HepG2 (cell line): ENCODE measurements around the gene ABAT. TPM values are rescaled to one million over a fixed set of nuclear protein-coding genes. Genes with fewer than 3 reads are reported as not detected.

Experiments
- ATF4 ChIP-seq, 2 experiments: fragments of 450-650 bp in 1 of 2; sonication (generic) in 1 of 2; formaldehyde crosslinking; IDR thresholded peaks; 2 replicates each; pipeline versions ENCODE4 v1.5.0 to v1.8.0; 2020 to 2022; ENCODE audit warnings: mild to moderate bottlenecking in 1 of 2, missing genetic modification reagents in 1 of 2
- CHD2 ChIP-seq: IDR thresholded peaks from 2 replicates; pipeline ENCODE4 v1.6.1; 2011; ENCODE audit warnings: low read depth, low read length, improper control_type of control experiment
- EP300 ChIP-seq, 3 experiments: sonication (generic) in 1 of 3; formaldehyde crosslinking in 1 of 3; IDR thresholded peaks; 2 replicates each; pipeline versions ENCODE4 v1.5.1 to v1.6.1; 2011 to 2020; ENCODE audit warnings: low read depth in 2 of 3, low read length in 2 of 3, borderline replicate concordance in 1 of 3, improper control_type of control experiment in 1 of 3, mild to moderate bottlenecking in 1 of 3, missing genetic modification reagents in 1 of 3, moderate library complexity in 1 of 3
- KDM5B ChIP-seq: sonication (generic); formaldehyde crosslinking; IDR thresholded peaks from 2 replicates; pipeline ENCODE4 v1.4.0; 2020; ENCODE audit warnings: missing genetic modification reagents, mild to moderate bottlenecking, borderline replicate concordance
- KLF6 ChIP-seq: IDR thresholded peaks from 2 replicates; pipeline ENCODE4 v1.8.0; 2016; ENCODE audit warnings: missing biosample characterization, missing genetic modification reagents
- MZF1 ChIP-seq: sonication (generic); formaldehyde crosslinking; IDR thresholded peaks from 2 replicates; pipeline ENCODE4 v1.8.1; 2023; ENCODE audit warnings: mild to moderate bottlenecking, missing genetic modification reagents, borderline replicate concordance
- NFAT5 ChIP-seq: sonication (generic); formaldehyde crosslinking; IDR thresholded peaks from 2 replicates; pipeline ENCODE4 v1.4.0; 2020; ENCODE audit warnings: missing genetic modification reagents
- RARA ChIP-seq: IDR thresholded peaks from 2 replicates; pipeline ENCODE4 v1.6.1; 2016; ENCODE audit warnings: missing genetic modification reagents, missing compliant biosample characterization
- SAFB2 ChIP-seq: sonication (generic); formaldehyde crosslinking; IDR thresholded peaks from 2 replicates; pipeline ENCODE4 v1.5.1; 2020; ENCODE audit warnings: missing genetic modification reagents, low read depth, mild to moderate bottlenecking, borderline replicate concordance
- SRY ChIP-seq: sonication (generic); formaldehyde crosslinking; IDR thresholded peaks from 2 replicates; pipeline ENCODE4 v1.8.0; 2022; ENCODE audit warnings: mild to moderate bottlenecking, missing genetic modification reagents
- TOE1 ChIP-seq: sonication (generic); formaldehyde crosslinking; IDR thresholded peaks from 2 replicates; pipeline ENCODE4 v1.4.0; 2020; ENCODE audit warnings: mild to moderate bottlenecking, missing genetic modification reagents
- YEATS4 ChIP-seq: sonication (generic); formaldehyde crosslinking; IDR thresholded peaks from 2 replicates; pipeline ENCODE4 v1.4.0; 2020; ENCODE audit warnings: missing genetic modification reagents, borderline replicate concordance
- ZMAT3 ChIP-seq: sonication (generic); formaldehyde crosslinking; conservative IDR thresholded peaks from 2 replicates; pipeline ENCODE4 v1.7.0; 2021; ENCODE audit warnings: missing genetic modification reagents
- ZNF180 ChIP-seq: sonication (generic); formaldehyde crosslinking; IDR thresholded peaks from 2 replicates; pipeline ENCODE4 v1.4.0; 2020; ENCODE audit warnings: low read depth, missing genetic modification reagents, borderline replicate concordance
- ZNF34 ChIP-seq: sonication (generic); formaldehyde crosslinking; IDR thresholded peaks from 2 replicates; pipeline ENCODE4 v1.4.0; 2020; ENCODE audit warnings: mild to moderate bottlenecking, missing genetic modification reagents, borderline replicate concordance
- ZNF451 ChIP-seq: sonication (generic); formaldehyde crosslinking; IDR thresholded peaks from 2 replicates; pipeline ENCODE4 v1.5.0; 2020; ENCODE audit warnings: mild to moderate bottlenecking, missing genetic modification reagents
- ZNF619 ChIP-seq: sonication (generic); formaldehyde crosslinking; IDR thresholded peaks from 2 replicates; pipeline ENCODE4 v1.4.0; 2020; ENCODE audit warnings: mild to moderate bottlenecking, missing genetic modification reagents
- ZSCAN12 ChIP-seq: sonication (generic); formaldehyde crosslinking; IDR thresholded peaks from 2 replicates; pipeline ENCODE4 v1.9.0; 2021; ENCODE audit warnings: mild to moderate bottlenecking, missing genetic modification reagents
- polyA plus RNA-seq, 8 experiments: library from polyadenylated mRNA; depleted of rRNA in 3 of 8; stranded (reverse) in 7 of 8; unstranded in 1 of 8; fragments of >200 nt; fragmentation: Illumina TruSeq in 4 of 8; extraction: Trizol in 4 of 8; gene quantifications; 2 replicates each; pipeline versions ENCODE4 v1.2.1 to v1.2.3, GENCODE V29; 2011 to 2016; ENCODE audit warnings: low read depth in 4 of 8, missing spikeins in 1 of 8, mixed read lengths in 1 of 8; ENCODE audit not compliant: insufficient read depth in 1 of 8
- total RNA-seq, 5 experiments: library from RNA; depleted of rRNA; stranded (reverse); fragments of >200 nt; fragmentation: Illumina TruSeq; extraction: Trizol; gene quantifications; 2 replicates each; pipeline ENCODE4 v1.2.3, GENCODE V29; 2016; ENCODE audit warnings: low read depth in 1 of 5
- TF ChIP-seq, protein P1 (sequence below): sonication (generic); formaldehyde crosslinking; IDR thresholded peaks from 2 replicates; pipeline ENCODE4 v1.4.0; 2020; ENCODE audit warnings: missing genetic modification reagents

ABAT gene
- total and polyA plus RNA-seq, 2 of the 13 experiments (the other 11 are each of a cell fraction or from before 2014, with no cell fraction given), result 47.6 to 97.3 TPM

GRCh38 chr16:8678068-8678927, 3.9 kb downstream of the ABAT start (continued):
- no peak for TF ChIP-seq CHD2
- TF ChIP-seq ZNF451, result no peak
- peak; percentile 84 for TF ChIP-seq RARA (CRISPR knock-in tag)
- no peak for TF ChIP-seq ZMAT3 (CRISPR knock-in tag)
- TF ChIP-seq SAFB2 (CRISPR knock-in tag), result no peak
- peak; percentile 85; the same call in 1 of the 2 replicates for TF ChIP-seq ZNF34 (CRISPR knock-in tag)
- TF ChIP-seq NFAT5, result no peak
- no peak for TF ChIP-seq ZNF180 (CRISPR knock-in tag)
- TF ChIP-seq ZNF619 (CRISPR knock-in tag), result no peak
- peak; percentile 27 to 89; a peak in 3 of 4 replicates for TF ChIP-seq EP300 (IDR thresholded peaks at IDR 0.05; ENCODE audit: low read depth in 2 of 2, low read length in 2 of 2)
- TF ChIP-seq EP300 (CRISPR knock-in tag; IDR thresholded peaks at IDR 0.05; ENCODE audit: borderline replicate concordance), result peak; percentile 89
- no peak for TF ChIP-seq ZSCAN12 (CRISPR knock-in tag)
- TF ChIP-seq KDM5B (CRISPR knock-in tag), result no peak
- TF ChIP-seq, protein P1, sequence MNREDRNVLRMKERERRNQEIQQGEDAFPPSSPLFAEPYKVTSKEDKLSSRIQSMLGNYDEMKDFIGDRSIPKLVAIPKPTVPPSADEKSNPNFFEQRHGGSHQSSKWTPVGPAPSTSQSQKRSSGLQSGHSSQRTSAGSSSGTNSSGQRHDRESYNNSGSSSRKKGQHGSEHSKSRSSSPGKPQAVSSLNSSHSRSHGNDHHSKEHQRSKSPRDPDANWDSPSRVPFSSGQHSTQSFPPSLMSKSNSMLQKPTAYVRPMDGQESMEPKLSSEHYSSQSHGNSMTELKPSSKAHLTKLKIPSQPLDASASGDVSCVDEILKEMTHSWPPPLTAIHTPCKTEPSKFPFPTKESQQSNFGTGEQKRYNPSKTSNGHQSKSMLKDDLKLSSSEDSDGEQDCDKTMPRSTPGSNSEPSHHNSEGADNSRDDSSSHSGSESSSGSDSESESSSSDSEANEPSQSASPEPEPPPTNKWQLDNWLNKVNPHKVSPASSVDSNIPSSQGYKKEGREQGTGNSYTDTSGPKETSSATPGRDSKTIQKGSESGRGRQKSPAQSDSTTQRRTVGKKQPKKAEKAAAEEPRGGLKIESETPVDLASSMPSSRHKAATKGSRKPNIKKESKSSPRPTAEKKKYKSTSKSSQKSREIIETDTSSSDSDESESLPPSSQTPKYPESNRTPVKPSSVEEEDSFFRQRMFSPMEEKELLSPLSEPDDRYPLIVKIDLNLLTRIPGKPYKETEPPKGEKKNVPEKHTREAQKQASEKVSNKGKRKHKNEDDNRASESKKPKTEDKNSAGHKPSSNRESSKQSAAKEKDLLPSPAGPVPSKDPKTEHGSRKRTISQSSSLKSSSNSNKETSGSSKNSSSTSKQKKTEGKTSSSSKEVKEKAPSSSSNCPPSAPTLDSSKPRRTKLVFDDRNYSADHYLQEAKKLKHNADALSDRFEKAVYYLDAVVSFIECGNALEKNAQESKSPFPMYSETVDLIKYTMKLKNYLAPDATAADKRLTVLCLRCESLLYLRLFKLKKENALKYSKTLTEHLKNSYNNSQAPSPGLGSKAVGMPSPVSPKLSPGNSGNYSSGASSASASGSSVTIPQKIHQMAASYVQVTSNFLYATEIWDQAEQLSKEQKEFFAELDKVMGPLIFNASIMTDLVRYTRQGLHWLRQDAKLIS, result peak; percentile 75; the same call in 1 of the 2 replicates
- no peak for TF ChIP-seq TOE1
- no peak for TF ChIP-seq MZF1 (CRISPR knock-in tag)
- TF ChIP-seq SRY (CRISPR knock-in tag), result no peak
- TF ChIP-seq YEATS4 (CRISPR knock-in tag), result peak; percentile 34; the same call in 1 of the 2 replicates
- peak; percentile 64 for TF ChIP-seq KLF6 (CRISPR knock-in tag)
- TF ChIP-seq ATF4 (CRISPR knock-in tag; IDR thresholded peaks at IDR 0.05), result peak in 1 of 2 experiments; percentile 88; a peak in 3 of 4 replicates
